Hepatocyte (in vitro differentiated cells): ENCODE data around the gene TNNT3. TPM values are rescaled to one million over a fixed set of nuclear protein-coding genes. Genes with fewer than 3 reads are reported as not detected.

ENCODE experiments used
- DNase-seq: peaks from one replicate; pipeline ENCODE4 v3.0.0-alpha.2; 2016; ENCODE audit warnings: low spot score
- H2AFZ ChIP-seq: fragments of 200-600 bp; sonication (generic); 2 replicates; pipeline ENCODE4 v1.6.0; 2016; ENCODE audit warnings: antibody characterized with exemption, mild to moderate bottlenecking
- H3K27ac ChIP-seq: fragments of 200-600 bp; sonication (generic); 2 replicates; pipeline ENCODE4 v1.5.1; 2016; ENCODE audit warnings: mild to moderate bottlenecking
- H3K27me3 ChIP-seq: fragments of 200-600 bp; sonication (generic); 2 replicates; pipeline ENCODE4 v1.6.1; 2016
- H3K36me3 ChIP-seq: fragments of 200-600 bp; sonication (generic); replicated peaks from 2 replicates; pipeline ENCODE4 v1.5.1; 2016; ENCODE audit warnings: low read depth; ENCODE audit not compliant: insufficient read depth
- H3K4me1 ChIP-seq: fragments of 200-600 bp; sonication (generic); 2 replicates; pipeline ENCODE4 v1.5.1; 2016; ENCODE audit warnings: mild to moderate bottlenecking, moderate library complexity; ENCODE audit not compliant: insufficient read depth
- H3K4me2 ChIP-seq: fragments of 200-600 bp; sonication (generic); 2 replicates; pipeline ENCODE4 v1.6.0; 2016
- H3K4me3 ChIP-seq: fragments of 200-600 bp; sonication (generic); 2 replicates; pipeline ENCODE4 v1.5.1; 2016; ENCODE audit warnings: mild to moderate bottlenecking
- H3K79me2 ChIP-seq: fragments of 200-600 bp; sonication (generic); 2 replicates; pipeline ENCODE4 v1.6.0; 2017; ENCODE audit warnings: mild to moderate bottlenecking
- H3K9me2 ChIP-seq: fragments of 200-600 bp; sonication (generic); replicated peaks from 2 replicates; pipeline ENCODE4 v1.6.0; 2017; ENCODE audit warnings: mild to moderate bottlenecking; ENCODE audit not compliant: insufficient read depth
- H3K9me3 ChIP-seq: fragments of 200-600 bp; sonication (generic); 2 replicates; pipeline ENCODE4 v1.5.1; 2016; ENCODE audit warnings: low read depth, mild to moderate bottlenecking
- H4K20me1 ChIP-seq: fragments of 200-600 bp; sonication (generic); 2 replicates; pipeline ENCODE4 v1.6.0; 2016; ENCODE audit warnings: mild to moderate bottlenecking; ENCODE audit not compliant: insufficient read depth, poor library complexity, severe bottlenecking
- EZH2 ChIP-seq: fragments of 200-600 bp; sonication (generic); IDR thresholded peaks from 2 replicates; pipeline ENCODE4 v1.6.1; 2016; ENCODE audit warnings: antibody characterized with exemption, mild to moderate bottlenecking, borderline replicate concordance
- EZH2phosphoT487 ChIP-seq: fragments of 200-600 bp; sonication (generic); IDR thresholded peaks from one replicate; pipeline ENCODE4 v1.6.1; 2018; ENCODE audit warnings: antibody characterized with exemption, mild to moderate bottlenecking, low read depth, moderate library complexity; ENCODE audit not compliant: unreplicated experiment, severe bottlenecking
- WGBS: methylation state at CpG from one replicate; pipeline ENCODE4 v1.1.6; 2016; ENCODE audit warnings: low lambda C conversion rate; ENCODE audit errors: missing lambda C conversion rate; 5-methylcytosine and 5-hydroxymethylcytosine counted together
- polyA plus RNA-seq: library from polyadenylated mRNA; unstranded; fragments of >200 nt; fragmentation: Nextera tagmentation; extraction: Ambion mirVana; gene quantifications from 2 replicates; pipeline ENCODE4 v1.2.1, GENCODE V29; 2016
- total RNA-seq: library from RNA; depleted of rRNA; stranded (reverse); fragments of >200 nt; gene quantifications from 2 replicates; pipeline ENCODE4 v1.2.3, GENCODE V29; 2014
- TF ChIP-seq, protein P1 (sequence below): fragments of 200-600 bp; sonication (generic); IDR thresholded peaks from 2 replicates; pipeline ENCODE4 v1.5.1; 2016; ENCODE audit warnings: antibody characterized with exemption, mild to moderate bottlenecking; ENCODE audit not compliant: poor library complexity

The TNNT3 gene
- total and polyA plus RNA-seq, 2 experiments from 2014 or later: 19.2 to 29.9 TPM

DNA sequence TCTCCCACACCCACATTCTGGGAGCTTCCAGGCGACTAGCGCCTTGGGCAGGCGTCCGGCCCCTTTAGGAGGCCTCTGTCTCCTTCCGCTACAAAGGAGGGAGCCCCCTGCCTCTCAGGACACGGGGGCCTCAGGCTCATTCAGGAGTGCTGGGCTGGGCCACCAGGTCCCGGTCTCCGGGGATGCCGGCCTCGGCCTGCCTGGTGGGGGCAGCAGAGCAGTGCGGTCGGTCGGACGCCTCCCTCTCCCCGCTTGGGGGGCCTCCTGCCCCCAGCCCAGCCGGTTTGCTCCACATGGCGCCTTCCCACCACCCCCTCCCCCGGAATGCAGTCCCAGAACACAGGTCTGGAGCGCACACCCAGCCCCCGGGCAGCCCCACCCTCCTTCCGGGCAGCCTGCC, 49.5 kb downstream of the TNNT3 start:
- Histone ChIP-seq H3K9me2 (no peaks in the 10 kb centered on the region), H3K27me3 (no peaks in the 10 kb centered on the region), H2AFZ (no peak overlapping the region), H4K20me1 (no peaks in the 10 kb centered on the region), H3K4me3 (no peak overlapping the region), H3K79me2 (no peaks in the 10 kb centered on the region), H3K36me3 (no peaks in the 10 kb centered on the region), H3K4me1 (no peaks in the 10 kb centered on the region), H3K9me3 (no peaks in the 10 kb centered on the region), H3K27ac (no peak overlapping the region), H3K4me2 (no peak overlapping the region)
- WGBS: no CpG with 5 or more reads among the region's 21 CpGs
- TF ChIP-seq, protein P1, sequence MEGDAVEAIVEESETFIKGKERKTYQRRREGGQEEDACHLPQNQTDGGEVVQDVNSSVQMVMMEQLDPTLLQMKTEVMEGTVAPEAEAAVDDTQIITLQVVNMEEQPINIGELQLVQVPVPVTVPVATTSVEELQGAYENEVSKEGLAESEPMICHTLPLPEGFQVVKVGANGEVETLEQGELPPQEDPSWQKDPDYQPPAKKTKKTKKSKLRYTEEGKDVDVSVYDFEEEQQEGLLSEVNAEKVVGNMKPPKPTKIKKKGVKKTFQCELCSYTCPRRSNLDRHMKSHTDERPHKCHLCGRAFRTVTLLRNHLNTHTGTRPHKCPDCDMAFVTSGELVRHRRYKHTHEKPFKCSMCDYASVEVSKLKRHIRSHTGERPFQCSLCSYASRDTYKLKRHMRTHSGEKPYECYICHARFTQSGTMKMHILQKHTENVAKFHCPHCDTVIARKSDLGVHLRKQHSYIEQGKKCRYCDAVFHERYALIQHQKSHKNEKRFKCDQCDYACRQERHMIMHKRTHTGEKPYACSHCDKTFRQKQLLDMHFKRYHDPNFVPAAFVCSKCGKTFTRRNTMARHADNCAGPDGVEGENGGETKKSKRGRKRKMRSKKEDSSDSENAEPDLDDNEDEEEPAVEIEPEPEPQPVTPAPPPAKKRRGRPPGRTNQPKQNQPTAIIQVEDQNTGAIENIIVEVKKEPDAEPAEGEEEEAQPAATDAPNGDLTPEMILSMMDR: no peak
- no peak for TF ChIP-seq EZH2phosphoT487
- TF ChIP-seq EZH2: no peak
- no peak for DNase-seq

DNA sequence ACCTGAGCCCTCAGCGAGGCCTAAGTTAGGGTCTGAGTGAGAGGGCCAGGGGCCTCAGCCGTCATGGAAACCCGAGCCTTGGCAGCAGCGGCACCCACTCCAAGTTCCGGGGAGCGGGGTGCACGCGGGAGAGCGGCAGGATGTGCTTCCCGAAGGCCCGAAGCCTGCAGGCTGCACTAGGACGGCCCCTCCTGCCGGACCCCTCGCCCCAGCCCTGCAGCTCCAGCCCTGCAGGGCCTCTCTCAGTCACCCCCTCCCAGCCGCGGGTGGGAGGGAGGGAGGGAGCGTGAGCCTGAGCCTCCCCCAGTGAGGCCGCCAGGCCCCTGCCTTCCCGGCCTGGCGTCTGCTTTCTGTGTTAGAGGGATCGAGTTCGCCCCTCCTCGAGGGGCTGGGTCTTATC, 50.3 kb downstream of the TNNT3 start:
- Histone ChIP-seq H3K9me3 (no peaks in the 10 kb centered on the region), H3K79me2 (no peaks in the 10 kb centered on the region), H3K27me3 (no peaks in the 10 kb centered on the region), H3K4me3 (no peak overlapping the region), H4K20me1 (no peaks in the 10 kb centered on the region), H3K4me2 (no peak overlapping the region), H2AFZ (no peak overlapping the region), H3K4me1 (no peaks in the 10 kb centered on the region), H3K36me3 (no peaks in the 10 kb centered on the region), H3K9me2 (no peaks in the 10 kb centered on the region), H3K27ac (no peak overlapping the region)
- no peak for DNase-seq
- TF ChIP-seq EZH2 (no peak), EZH2phosphoT487 (no peak)
- TF ChIP-seq, protein P1: no peak
- no CpG with 5 or more reads among the region's 23 CpGs for WGBS

DNA sequence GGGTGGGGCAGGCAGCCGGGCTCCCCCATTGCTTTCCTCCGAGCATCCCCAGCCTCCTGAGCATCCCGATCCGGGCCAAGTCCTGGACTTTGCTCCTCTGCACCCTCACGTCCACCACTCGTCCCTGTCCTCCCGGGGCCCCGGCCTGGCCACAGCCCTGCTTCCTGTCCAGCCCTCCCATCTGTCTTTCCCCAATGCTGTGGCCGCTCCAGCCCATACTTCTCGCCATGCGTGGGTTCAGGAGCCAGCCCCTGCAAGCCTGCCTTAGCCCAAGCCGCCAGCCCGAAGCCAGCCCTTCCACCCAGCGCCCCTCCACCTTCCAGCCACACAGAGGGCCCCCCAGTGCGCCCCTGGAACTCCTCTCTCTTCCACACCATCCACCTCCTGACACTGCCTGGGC, 51.5 kb downstream of the TNNT3 start:
- H3K9me3 ChIP-seq: no peaks in the 10 kb centered on the region
- H3K27me3 ChIP-seq: no peaks in the 10 kb centered on the region
- H3K9me2 ChIP-seq: no peaks in the 10 kb centered on the region
- H3K27ac ChIP-seq: no peak overlapping the region
- no peak overlapping the region for H2AFZ ChIP-seq
- no peaks in the 10 kb centered on the region for H3K4me1 ChIP-seq
- TF ChIP-seq EZH2: no peak
- TF ChIP-seq EZH2phosphoT487: no peak
- TF ChIP-seq, protein P1: no peak
- no peaks in the 10 kb centered on the region for H3K79me2 ChIP-seq
- DNase-seq: peak; percentile 0
- 96% methylated on average over 7 of the region's 15 CpGs for WGBS
- no peak overlapping the region for H3K4me3 ChIP-seq
- H3K36me3 ChIP-seq: no peaks in the 10 kb centered on the region
- no peaks in the 10 kb centered on the region for H4K20me1 ChIP-seq
- H3K4me2 ChIP-seq: no peak overlapping the region

DNA sequence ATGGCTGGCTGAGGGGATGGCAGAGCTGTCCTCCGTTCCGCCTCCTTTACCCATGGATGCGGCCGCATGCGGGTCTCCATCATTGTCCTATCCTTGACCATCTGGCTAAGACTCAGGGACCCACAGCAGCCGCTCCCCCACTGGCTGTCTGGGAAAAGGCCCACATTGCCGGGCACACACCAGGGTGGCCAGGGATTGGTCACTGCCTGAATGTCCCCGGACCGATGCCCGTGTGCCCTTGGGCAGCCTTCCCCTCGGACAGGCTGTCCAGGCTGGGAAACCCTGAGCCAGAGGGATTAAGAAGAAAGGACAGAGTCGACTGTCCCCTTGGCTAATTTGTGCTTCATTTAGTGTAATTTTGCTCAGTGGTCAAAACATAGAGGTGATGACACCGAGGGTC, 55.7 kb downstream of the TNNT3 start:
- Histone ChIP-seq H4K20me1 (no peaks in the 10 kb centered on the region), H3K4me3 (no peak overlapping the region), H3K79me2 (no peaks in the 10 kb centered on the region), H3K9me3 (no peaks in the 10 kb centered on the region), H3K27me3 (no peaks in the 10 kb centered on the region), H3K27ac (no peak overlapping the region), H3K36me3 (no peaks in the 10 kb centered on the region), H2AFZ (no peak overlapping the region), H3K4me1 (no peaks in the 10 kb centered on the region), H3K9me2 (no peaks in the 10 kb centered on the region), H3K4me2 (no peak overlapping the region)
- no CpG with 5 or more reads among the region's 13 CpGs for WGBS
- DNase-seq: no peak
- TF ChIP-seq, protein P1: no peak
- TF ChIP-seq EZH2phosphoT487 (no peak), EZH2 (no peak)
